ENCODE results near the gene FAM72A.

Gene FAM72A

GRCh38 chr1:206145771-206146290 lies 56.8 kb downstream of the FAM72A start:
- no peak for DNase-seq

- no peak for DNase-seq
These were observed 58.0 kb downstream of the FAM72A start for GRCh38 chr1:206144605-206145004.

- no peak for DNase-seq
These were observed 59.0 kb downstream of the FAM72A start for GRCh38 chr1:206143537-206144172.

GRCh38 chr1:206142770-206143169 lies 59.9 kb downstream of the FAM72A start:
- DNase-seq = no peak

- no peak for DNase-seq
These were observed 60.6 kb downstream of the FAM72A start for GRCh38 chr1:206142011-206142410.

GRCh38 chr1:206136241-206136640 lies 66.4 kb downstream of the FAM72A start:
- no peak for DNase-seq
